ENCODE results near the gene SYNRG. TPM values are rescaled to one million over a fixed set of nuclear protein-coding genes. Genes with fewer than 3 reads are reported as not detected.

Gene SYNRG
- total and polyA plus RNA-seq, 2 of the 13 experiments (the other 11 are each of a cell fraction or from before 2014, with no cell fraction given), result 7.3 to 8.7 TPM

GRCh38 chr17:37489197-37490001 is 119.8 kb downstream of the SYNRG start, which contains the start of gene DUSP14 (continued):
- TF ChIP-seq ZNF687 (CRISPR knock-in tag; IDR thresholded peaks at IDR 0.05), result peak; percentile 92
- TF ChIP-seq ZFP36 (IDR thresholded peaks at IDR 0.05; ENCODE audit: borderline replicate concordance, low read depth, low read length, partially characterized antibody), result no peak
- no peak for TF ChIP-seq PCBP1 (IDR thresholded peaks at IDR 0.05; ENCODE audit: borderline replicate concordance, low read depth, low read length)
- no peak for TF ChIP-seq MTF1 (CRISPR knock-in tag; IDR thresholded peaks at IDR 0.05)
- TF ChIP-seq ZNF792 (CRISPR knock-in tag; IDR thresholded peaks at IDR 0.05), result no peak
- no peak; the same call in 1 of the 2 replicates for TF ChIP-seq ZFX (CRISPR knock-in tag; IDR thresholded peaks at IDR 0.05; ENCODE audit: low read depth)
- TF ChIP-seq ZSCAN21 (CRISPR knock-in tag; IDR thresholded peaks at IDR 0.05; ENCODE audit: borderline replicate concordance), result peak; percentile 52; the same call in 1 of the 2 replicates
- TF ChIP-seq FOXA3 (CRISPR knock-in tag; IDR thresholded peaks at IDR 0.05), result no peak
- no peak for TF ChIP-seq PBX3 (CRISPR knock-in tag; IDR thresholded peaks at IDR 0.05; ENCODE audit: borderline replicate concordance)
- TF ChIP-seq ZNF570 (CRISPR knock-in tag; IDR thresholded peaks at IDR 0.05; ENCODE audit: borderline replicate concordance), result no peak
- no peak for TF ChIP-seq FOXJ3 (CRISPR knock-in tag; IDR thresholded peaks at IDR 0.05; ENCODE audit: borderline replicate concordance)
- TF ChIP-seq ZBTB44 (CRISPR knock-in tag; IDR thresholded peaks at IDR 0.05), result no peak
- TF ChIP-seq ZBTB7A (CRISPR knock-in tag; IDR thresholded peaks at IDR 0.05), result no peak
- TF ChIP-seq, protein P1, sequence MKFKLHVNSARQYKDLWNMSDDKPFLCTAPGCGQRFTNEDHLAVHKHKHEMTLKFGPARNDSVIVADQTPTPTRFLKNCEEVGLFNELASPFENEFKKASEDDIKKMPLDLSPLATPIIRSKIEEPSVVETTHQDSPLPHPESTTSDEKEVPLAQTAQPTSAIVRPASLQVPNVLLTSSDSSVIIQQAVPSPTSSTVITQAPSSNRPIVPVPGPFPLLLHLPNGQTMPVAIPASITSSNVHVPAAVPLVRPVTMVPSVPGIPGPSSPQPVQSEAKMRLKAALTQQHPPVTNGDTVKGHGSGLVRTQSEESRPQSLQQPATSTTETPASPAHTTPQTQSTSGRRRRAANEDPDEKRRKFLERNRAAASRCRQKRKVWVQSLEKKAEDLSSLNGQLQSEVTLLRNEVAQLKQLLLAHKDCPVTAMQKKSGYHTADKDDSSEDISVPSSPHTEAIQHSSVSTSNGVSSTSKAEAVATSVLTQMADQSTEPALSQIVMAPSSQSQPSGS (CRISPR knock-in tag; IDR thresholded peaks at IDR 0.05), result no peak
- no peak for TF ChIP-seq ZNF564 (CRISPR knock-in tag; IDR thresholded peaks at IDR 0.05)
- TF ChIP-seq, protein P2, sequence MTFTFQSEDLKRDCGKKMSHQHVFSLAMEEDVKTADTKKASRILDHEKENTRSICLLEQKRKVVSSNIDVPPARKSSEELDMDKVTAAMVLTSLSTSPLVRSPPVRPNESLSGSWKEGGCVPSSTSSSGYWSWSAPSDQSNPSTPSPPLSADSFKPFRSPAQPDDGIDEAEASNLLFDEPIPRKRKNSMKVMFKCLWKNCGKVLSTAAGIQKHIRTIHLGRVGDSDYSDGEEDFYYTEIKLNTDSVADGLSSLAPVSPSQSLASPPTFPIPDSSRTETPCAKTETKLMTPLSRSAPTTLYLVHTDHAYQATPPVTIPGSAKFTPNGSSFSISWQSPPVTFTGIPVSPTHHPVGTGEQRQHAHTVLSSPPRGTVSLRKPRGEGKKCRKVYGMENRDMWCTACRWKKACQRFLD (CRISPR knock-in tag; IDR thresholded peaks at IDR 0.05; ENCODE audit: borderline replicate concordance), result no peak
- no peak; the same call in 1 of the 2 replicates for TF ChIP-seq KLF6 (CRISPR knock-in tag; IDR thresholded peaks at IDR 0.05)
- no peak; the same call in 1 of the 2 replicates for TF ChIP-seq ZNF703 (CRISPR knock-in tag; IDR thresholded peaks at IDR 0.05; ENCODE audit: borderline replicate concordance)

Data from HepG2 (cell line).